ENCODE results near the gene CROCC2.

CROCC2 gene

DNA sequence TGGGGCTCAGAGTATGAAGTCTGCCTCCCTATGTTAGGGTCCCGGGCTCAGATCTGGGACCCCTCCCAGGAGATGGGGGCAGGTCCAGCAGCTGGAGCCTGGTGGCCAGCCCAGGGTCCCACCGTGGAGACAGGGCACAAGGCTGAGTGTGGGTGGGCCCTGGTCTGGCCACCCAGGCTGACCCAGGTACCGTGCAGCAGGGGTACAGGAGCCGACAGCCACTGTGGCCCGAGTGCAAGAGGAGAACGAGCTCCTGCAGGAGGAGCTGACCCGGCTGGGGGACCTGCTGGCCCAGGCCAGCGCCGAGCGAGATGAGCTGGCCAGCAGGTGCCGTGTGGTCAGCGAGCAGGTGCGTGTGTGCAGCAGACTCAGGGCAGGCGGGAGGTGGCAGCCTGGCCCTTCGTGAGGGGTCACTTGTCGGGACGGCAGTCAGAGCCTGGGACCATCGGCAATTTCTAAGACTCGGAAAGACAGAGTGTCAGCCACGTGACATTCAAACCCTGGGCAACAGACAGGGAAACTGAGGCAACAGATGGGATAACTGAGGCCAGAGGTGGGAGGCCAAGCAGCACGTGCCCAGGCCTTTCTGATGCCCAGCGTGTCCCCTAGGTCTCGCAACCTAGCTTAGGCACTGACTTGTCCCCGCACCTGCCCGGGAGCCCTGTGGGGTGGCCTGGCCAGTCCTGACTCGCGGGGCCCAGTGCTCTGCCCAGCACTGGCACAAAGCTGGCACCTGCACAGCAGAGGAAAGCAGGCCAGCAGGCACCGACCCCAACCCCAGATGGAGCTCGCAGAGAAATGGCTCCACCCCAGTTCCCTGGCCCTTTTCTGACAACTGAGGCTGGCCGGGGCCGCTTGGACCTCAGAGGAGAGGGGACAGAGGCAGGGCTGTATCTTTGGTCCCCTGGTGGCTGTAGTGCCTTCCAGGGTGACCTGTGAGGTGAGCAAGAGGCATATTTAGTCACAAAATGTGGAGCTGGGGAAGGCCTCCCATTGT is 13.9 kb downstream of the CROCC2 start:
- Histone ChIP-seq H3K36me3 (ENCODE audit: control insufficient read depth, insufficient read depth, low read length) (no peaks in the 10 kb centered on the region), H3K4me1 (no peaks in the 10 kb centered on the region), H3K79me2 (no peaks in the 10 kb centered on the region), H3K4me2 (ENCODE audit: low read length) (no peak overlapping the region), H3K27ac (no peak overlapping the region), H3K4me3 (ENCODE audit: low read depth, low read length) (no peak overlapping the region), H3K27me3 (ENCODE audit: control insufficient read depth, insufficient read depth, low read length) (peaks cover 4% of the 10 kb centered on the region), H2AFZ (no peak overlapping the region), H3K9ac (no peak overlapping the region), H3K9me3 (ENCODE audit: control insufficient read depth, low read length) (no peaks in the 10 kb centered on the region)
- no peak for TF ChIP-seq CTCF (IDR thresholded peaks at IDR 0.05)

DNA sequence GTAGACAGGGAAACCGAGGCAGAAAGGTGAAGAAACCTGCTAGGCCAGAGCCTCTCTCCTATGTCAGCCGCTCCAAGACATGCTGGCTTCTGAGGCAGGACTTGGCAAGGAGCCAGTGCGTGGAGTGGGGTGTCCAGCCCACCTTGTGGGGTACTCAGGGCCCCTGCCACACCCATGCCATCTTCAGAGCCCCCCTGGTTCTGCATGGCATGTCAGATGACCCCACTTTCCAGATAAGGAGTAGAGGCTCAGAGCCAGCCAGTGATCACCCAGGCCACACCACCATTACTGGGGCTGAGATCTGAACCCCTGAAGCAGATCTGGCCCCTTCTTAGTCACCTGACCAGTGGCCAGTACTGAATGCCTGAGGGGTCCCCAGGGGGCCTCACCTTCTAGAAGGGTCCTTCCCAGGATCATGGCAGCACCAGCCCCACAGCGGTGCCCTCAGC is 14.7 kb downstream of the CROCC2 start:
- no peak overlapping the region for H2AFZ ChIP-seq
- no peak for TF ChIP-seq CTCF (IDR thresholded peaks at IDR 0.05)
- no peak overlapping the region for H3K27ac ChIP-seq
- no peaks in the 10 kb centered on the region for H3K4me1 ChIP-seq
- H3K36me3 ChIP-seq (ENCODE audit: control insufficient read depth, insufficient read depth, low read length), result no peaks in the 10 kb centered on the region
- H3K9me3 ChIP-seq (ENCODE audit: control insufficient read depth, low read length), result no peaks in the 10 kb centered on the region
- H3K4me2 ChIP-seq (ENCODE audit: low read length), result no peak overlapping the region
- no peak overlapping the region for H3K9ac ChIP-seq
- H3K27me3 ChIP-seq (ENCODE audit: control insufficient read depth, insufficient read depth, low read length), result peaks cover under 1% of the 10 kb centered on the region
- no peaks in the 10 kb centered on the region for H3K79me2 ChIP-seq
- H3K4me3 ChIP-seq (ENCODE audit: low read depth, low read length), result no peak overlapping the region

DNA sequence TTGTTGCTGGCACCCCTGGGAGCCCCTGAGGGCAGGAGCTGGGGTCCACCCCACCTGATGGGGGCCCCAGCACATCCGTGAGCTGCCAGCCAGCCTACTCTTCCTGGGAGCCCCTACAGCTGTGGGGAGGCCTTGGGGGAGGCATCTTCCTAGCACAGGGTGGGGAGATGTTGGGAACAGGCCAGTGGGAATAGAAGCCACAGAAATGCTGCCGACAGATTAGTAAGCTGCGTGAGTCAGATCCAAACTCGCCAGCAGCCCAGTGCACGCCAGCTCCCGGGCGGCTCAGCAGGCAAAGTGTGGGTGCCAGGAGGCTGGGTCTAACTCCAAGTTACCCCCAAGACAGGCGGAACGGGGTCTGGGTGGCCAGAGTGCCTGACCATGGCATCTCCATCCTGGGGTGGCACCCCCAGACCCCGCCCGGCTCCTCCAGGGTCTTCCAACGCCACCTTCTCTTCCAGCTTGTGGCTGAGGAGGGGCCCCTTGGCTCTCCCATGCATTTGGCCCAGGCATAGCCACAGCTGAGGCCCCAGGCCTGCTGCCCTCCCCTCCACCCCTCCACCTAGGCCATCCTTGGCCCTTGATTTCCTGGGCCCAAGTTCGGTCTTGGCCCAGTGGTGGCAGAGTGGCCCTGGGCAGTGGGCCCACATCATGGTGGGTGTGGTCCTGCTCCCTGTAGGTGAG is 15.3 kb downstream of the CROCC2 start:
- Histone ChIP-seq H2AFZ (no peak overlapping the region), H3K36me3 (ENCODE audit: control insufficient read depth, insufficient read depth, low read length) (no peaks in the 10 kb centered on the region), H3K4me2 (ENCODE audit: low read length) (no peak overlapping the region), H3K27me3 (ENCODE audit: control insufficient read depth, insufficient read depth, low read length) (no peaks in the 10 kb centered on the region), H3K9me3 (ENCODE audit: control insufficient read depth, low read length) (no peaks in the 10 kb centered on the region), H3K4me1 (no peaks in the 10 kb centered on the region), H3K27ac (no peak overlapping the region), H3K4me3 (ENCODE audit: low read depth, low read length) (no peak overlapping the region), H3K79me2 (no peaks in the 10 kb centered on the region), H3K9ac (no peak overlapping the region)
- TF ChIP-seq CTCF (IDR thresholded peaks at IDR 0.05), result no peak

DNA sequence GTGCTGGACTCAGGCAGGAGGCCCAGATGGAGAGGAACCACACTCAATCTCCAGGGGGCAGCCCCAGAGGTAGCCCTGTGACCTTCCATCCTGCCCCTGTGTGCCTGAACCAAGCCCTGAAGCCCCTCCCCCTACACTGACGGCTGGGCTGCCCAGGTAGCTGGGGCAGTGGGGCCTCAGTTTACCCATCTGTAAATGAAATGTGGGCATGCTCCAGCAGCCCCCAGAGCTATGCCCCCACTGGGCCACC is 15.8 kb downstream of the CROCC2 start:
- Histone ChIP-seq H3K4me2 (ENCODE audit: low read length) (no peak overlapping the region), H3K9ac (no peak overlapping the region), H3K4me1 (no peaks in the 10 kb centered on the region), H3K79me2 (no peaks in the 10 kb centered on the region), H3K4me3 (ENCODE audit: low read depth, low read length) (no peak overlapping the region), H3K27ac (no peak overlapping the region), H3K27me3 (ENCODE audit: control insufficient read depth, insufficient read depth, low read length) (no peaks in the 10 kb centered on the region), H3K36me3 (ENCODE audit: control insufficient read depth, insufficient read depth, low read length) (no peaks in the 10 kb centered on the region), H3K9me3 (ENCODE audit: control insufficient read depth, low read length) (no peaks in the 10 kb centered on the region), H2AFZ (no peak overlapping the region)
- TF ChIP-seq CTCF (IDR thresholded peaks at IDR 0.05), result no peak

Measured in parathyroid adenoma (tissue), 2 donors.